HG02970 (cell line): ENCODE results near the gene DNMT3A.

Experiments used
- ATAC-seq: cut with Tn5 transposase; IDR thresholded peaks from one replicate; pipeline ENCODE4 v1.9.1; 2021; ENCODE audit warnings: mild to moderate bottlenecking, moderate library complexity, moderate number of reproducible peaks; ENCODE audit not compliant: unreplicated experiment, low FRiP score

Gene DNMT3A

GRCh38 chr2:25308599-25308998 lies 33.1 kb downstream of the DNMT3A start:
- ATAC-seq, result no peak

- no peak for ATAC-seq
Measured at GRCh38 chr2:25307949-25308557, 33.7 kb downstream of the DNMT3A start.

DNA sequence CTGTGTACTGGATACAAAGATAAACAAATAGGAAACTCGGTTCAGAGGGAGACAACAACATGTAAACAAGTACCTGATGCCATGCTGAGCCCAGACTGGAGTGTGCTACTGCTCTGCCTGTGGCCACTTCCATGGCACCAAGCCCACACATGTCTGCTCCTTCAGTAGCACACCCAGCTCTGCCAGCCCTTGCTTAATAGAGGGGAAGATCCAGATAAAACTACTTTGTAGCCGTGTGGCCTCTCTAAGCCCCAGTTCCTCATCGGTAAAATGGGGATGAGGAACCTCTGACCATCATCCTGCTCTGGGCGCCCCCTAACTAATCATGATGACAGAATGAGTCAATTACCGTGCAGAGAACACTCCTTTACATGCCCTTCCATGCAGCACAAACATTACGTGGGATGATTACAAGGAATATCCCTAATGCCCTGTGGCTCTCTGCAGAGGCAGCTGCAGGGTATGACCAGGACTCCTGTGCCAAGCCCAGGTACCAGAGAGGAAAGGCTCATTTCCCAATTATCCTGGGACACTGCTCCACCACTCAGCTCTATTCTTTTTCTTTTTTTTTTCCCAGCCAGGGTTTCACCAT lies 34.9 kb downstream of the DNMT3A start:
- ATAC-seq, result no peak

DNA sequence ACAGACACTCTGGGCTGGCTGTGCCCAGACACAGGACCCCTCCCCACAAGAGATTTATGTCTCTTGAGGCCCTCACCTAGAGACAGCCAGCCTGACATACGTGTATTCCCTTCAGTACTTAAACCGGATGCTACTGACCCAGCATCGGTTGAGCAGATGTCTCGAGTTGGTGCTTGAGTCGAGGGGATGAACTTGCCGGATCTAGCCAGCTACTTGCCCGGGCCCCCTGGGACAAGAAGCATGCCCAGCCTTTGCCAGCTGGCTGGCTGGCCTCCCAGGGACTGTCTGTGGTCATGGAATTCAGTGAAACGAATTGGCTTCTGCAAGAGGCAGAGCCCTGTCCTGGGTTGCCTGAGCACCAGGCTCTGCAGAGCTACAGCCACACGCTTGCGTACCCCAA lies 36.0 kb downstream of the DNMT3A start:
- ATAC-seq, result no peak

DNA sequence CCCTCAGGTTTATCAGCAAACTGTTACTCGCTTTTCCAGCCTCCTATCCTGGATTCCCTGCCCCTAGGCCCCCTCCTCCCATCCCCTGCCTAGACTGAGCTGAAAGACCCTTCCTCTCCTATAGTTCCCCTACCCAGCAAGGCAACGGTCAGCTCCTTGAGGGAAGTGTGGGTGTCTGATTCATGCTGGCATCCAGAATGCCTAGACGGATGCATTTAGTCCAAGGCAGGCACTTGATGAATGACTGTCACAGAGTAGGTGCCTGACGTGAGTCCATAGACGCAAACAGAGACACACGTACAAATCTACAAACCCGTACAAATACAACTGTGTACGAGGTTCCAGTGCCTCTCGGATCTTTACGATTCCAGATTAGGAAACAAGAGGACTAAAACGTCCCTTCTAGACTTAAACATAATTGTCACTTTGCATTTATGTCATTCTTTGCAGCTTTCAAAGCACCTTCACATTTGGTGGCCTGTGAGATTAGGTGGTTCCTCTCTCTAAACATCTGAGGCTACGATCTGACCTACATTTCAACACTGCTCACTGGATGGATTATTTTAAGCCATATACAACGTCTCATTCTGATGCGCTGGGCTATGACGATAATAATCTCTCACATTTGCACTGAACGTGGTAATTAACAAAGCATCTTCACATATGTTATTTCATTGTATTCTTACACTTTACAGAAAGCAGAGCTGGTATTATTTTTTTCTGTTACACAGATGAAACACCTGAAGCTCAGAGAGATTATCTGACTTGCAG lies 36.7 kb downstream of the DNMT3A start:
- no peak for ATAC-seq

DNA sequence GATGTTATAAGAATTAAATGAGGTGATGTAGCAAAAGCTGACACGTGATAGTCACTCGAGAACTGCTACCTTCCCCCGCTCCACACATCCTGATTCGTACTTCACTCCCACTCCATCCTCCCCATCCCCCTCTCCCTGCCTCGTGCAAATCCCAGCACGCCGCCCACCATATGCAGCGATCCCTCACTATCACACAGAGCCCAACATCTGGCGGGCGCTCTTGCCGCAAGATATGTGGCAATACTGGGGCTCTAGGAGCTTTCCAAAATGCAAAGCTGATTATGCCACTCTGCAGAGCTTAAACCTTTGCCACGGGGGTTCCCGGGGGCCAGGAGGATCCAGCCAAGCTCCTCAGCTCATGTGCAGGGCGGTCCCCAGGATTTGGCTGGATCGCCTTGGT lies 37.4 kb downstream of the DNMT3A start:
- no peak for ATAC-seq

GRCh38 chr2:25303633-25304236 lies 38.0 kb downstream of the DNMT3A start:
- no peak for ATAC-seq

- no peak for ATAC-seq
Measured at GRCh38 chr2:25302758-25303375, 38.9 kb downstream of the DNMT3A start.

DNA sequence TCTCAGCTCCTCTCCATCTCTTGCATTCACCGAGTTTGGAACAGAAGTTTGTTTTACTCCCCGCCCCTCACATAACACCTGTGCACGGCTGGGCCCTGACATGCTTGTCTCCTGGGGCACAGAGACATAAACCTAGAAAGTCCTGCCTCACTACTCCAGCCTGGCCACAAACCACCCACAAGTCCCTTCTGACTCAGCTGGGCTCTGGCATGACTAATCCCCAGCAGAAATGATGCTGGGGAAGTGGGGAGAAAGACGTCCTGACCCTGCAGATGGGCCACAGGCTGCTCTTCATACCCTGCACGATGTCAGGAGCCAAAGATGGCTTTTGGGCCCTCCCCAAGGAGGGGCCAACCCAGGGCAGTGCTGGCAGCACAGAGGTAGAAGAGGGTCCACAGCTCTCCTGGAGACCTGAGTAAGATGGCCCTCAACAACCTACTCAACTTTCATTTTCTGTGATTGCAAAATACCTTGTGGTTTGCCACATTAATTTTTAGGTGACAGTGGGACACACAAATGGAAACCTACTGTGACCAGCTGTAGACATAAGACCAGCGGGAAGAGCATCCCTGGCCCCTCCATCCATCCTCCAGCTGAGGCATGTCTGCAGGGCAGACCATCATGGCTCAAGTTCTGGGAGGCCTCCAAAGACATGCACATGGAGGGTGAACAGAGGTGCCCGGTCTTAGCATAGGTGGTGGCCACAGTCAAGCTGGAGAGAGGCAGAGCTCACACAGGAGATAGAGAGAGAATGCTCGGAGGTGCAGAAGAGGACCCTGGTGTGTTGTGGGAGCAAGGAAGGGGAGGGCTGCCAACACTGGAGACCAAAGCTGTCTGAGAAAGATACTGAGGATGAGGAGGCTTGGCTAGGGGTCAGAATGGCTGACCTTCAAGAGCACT lies 40.0 kb downstream of the DNMT3A start:
- peak; percentile 79 for ATAC-seq

DNA sequence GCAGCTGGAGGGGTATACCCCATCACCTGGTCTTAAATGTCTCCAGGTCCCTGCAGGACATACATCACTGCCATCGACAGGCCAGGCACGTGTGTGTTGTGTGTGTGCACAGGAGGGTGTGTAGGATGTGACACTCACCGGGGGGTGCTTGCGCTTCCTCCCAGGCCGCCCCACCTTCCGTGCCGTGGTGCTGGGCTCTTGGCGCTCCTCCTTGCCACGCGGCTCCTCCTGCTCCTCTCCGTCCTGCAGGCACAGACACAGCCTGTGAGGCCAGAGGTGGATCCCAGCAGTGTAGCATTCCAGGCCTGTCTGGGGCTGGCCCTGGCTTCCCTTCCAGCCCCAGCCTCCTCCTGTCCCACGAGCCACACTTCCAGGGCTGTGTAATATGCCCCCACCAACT lies 41.7 kb downstream of the DNMT3A start:
- no peak for ATAC-seq

GRCh38 chr2:25298776-25299431 lies 42.8 kb downstream of the DNMT3A start:
- ATAC-seq, result no peak

GRCh38 chr2:25297738-25298137 lies 44.0 kb downstream of the DNMT3A start:
- no peak for ATAC-seq

DNA sequence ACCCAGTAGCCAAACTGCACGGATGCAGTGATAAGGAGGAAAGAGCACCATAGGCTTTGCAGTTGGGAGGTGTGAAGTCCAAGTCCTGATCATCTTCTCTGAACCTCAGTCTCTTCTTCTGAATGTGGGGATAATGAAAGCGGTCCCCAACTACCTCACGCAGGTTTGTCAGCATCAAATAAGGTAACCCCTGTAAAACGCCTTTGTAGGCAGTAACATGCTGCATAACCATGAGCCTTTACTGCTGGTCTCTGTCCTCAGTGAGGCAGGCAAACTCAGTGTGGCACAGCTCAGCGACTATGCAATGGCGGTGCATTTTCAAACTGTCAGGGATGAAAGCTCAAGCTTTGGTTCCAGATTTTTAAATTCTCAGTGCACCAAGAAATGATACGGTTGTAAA lies 46.1 kb downstream of the DNMT3A start:
- ATAC-seq, result no peak

DNA sequence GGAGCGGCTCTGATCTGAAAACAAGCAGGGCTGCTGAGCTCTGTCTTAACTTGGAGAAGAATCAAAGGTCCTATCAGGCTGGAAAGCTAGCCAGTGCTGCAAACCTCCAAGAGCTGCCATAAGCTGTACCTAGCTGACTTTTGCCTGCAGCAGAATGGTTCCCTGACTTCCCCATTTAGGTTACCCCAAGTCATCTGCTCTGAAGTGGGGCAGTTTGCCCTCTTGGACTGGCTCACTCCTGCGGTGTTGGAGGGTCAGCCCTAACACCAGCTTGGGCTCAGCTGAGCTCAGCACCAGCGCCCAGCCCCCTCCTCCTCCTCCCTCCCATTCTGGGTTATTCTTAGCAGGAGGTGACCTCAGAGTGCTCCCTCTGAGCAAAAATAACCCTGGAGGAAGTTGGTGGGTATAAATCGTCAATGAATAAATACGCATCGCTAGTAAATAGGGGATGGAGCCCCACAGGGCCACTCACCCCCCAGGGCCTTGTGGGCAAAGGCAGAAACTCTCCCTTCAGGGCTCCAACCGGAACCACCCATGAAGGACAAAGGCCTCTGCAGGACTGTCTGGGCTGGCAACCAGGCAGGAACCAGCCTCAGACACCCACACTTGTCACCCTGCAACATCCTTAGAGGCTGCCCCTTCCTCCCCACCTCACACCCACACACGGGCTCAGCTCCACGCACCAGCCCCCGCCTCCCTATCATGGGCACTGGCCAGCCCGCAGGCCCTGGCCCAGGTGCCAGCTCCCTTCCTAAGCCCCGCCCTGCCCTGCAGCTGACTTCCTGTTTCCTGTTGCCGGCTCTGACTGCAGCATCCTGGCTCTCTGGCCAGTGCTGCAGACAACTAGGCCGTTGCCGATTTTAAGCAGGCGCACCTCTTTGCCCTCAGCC lies 46.9 kb downstream of the DNMT3A start:
- ATAC-seq, result peak; percentile 50

GRCh38 chr2:25293958-25294562 lies 47.7 kb downstream of the DNMT3A start:
- ATAC-seq, result no peak

DNA sequence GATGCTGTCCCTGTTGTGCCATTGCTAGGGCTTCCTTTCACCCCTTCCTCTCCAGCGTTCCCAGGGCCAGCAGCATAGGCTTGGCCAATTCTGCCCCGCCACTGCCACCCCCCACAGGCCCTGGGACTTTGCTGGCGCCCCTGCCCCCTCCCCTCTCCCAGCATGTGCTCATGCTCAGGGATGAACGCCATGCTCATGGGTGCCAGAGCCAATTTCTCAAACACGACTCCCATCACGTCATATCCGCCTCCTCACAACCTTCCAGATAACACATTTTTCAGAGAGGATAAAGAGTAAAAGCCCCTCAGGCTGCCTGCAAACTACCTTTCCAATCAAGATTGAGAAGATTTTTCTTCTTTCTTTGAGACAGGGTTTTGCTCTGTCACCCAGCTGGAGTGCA lies 48.6 kb downstream of the DNMT3A start:
- no peak for ATAC-seq

- ATAC-seq, result no peak
Measured at GRCh38 chr2:25292408-25292807, 49.3 kb downstream of the DNMT3A start.

GRCh38 chr2:25290811-25291495 lies 50.8 kb downstream of the DNMT3A start:
- no peak for ATAC-seq
